ENCODE measurements around the gene DOCK2. TPM values are rescaled to one million over a fixed set of nuclear protein-coding genes. Genes with fewer than 3 reads are reported as not detected.

DOCK2 gene
- total RNA-seq, 1 experiment from 2014 or later: 2.2 TPM

DNA sequence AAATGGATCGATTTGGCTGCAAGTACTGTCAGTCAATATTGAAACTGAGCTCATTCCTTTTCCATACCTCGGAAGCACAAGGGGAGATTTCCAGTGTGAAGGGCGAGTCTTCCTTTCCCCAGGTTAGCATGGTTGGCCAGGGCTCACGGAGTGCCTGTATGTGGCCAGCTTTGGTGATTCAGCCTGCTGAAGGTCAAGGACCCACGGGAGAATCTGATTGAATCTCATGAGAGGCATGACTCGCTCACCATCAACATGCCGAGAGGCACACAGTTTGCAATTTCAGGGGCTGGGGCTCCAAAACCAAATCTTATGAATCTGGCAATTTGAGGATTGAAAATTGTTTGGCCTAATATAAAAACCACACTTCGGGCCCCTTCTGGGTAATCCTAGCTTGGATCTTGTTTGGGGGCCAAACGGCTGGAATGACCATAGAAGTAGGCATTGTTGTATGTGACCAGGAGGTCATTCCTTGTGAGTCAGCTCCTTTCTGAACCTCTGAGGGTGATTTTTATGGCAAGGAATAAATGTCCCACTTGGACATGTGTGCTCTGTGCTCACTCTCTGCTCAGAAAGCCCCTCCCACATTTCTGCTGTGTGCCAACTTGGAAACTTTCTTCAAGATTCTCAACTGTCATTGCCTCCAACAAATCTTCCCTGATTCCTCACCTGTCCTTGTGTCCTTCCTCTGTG is 69.8 kb downstream of the DOCK2 start:
- no peak for DNase-seq (ENCODE audit: low spot score)
- Histone ChIP-seq H3K27me3 (replicated peaks; ENCODE audit: insufficient read depth, low read depth, low read length, poor library complexity) (no peaks in the 10 kb centered on the region), H3K36me3 (ENCODE audit: insufficient read depth, low read length, poor library complexity, severe bottlenecking) (no peaks in the 10 kb centered on the region), H3K9me3 (ENCODE audit: low read depth, low read length, poor library complexity, severe bottlenecking) (no peaks in the 10 kb centered on the region), H3K4me1 (ENCODE audit: insufficient read depth, low read length, poor library complexity, severe bottlenecking) (peaks cover 28% of the 10 kb centered on the region), H3K4me3 (ENCODE audit: low read depth, low read length, poor library complexity, severe bottlenecking) (no peak overlapping the region), H3K27ac (ENCODE audit: low read depth, low read length, poor library complexity, severe bottlenecking) (no peak overlapping the region)
- TF ChIP-seq, protein P1, sequence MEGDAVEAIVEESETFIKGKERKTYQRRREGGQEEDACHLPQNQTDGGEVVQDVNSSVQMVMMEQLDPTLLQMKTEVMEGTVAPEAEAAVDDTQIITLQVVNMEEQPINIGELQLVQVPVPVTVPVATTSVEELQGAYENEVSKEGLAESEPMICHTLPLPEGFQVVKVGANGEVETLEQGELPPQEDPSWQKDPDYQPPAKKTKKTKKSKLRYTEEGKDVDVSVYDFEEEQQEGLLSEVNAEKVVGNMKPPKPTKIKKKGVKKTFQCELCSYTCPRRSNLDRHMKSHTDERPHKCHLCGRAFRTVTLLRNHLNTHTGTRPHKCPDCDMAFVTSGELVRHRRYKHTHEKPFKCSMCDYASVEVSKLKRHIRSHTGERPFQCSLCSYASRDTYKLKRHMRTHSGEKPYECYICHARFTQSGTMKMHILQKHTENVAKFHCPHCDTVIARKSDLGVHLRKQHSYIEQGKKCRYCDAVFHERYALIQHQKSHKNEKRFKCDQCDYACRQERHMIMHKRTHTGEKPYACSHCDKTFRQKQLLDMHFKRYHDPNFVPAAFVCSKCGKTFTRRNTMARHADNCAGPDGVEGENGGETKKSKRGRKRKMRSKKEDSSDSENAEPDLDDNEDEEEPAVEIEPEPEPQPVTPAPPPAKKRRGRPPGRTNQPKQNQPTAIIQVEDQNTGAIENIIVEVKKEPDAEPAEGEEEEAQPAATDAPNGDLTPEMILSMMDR (conservative IDR thresholded peaks at IDR 0.05; ENCODE audit: low read depth, low read length): no peak
- TF ChIP-seq EZH2 (IDR thresholded peaks at IDR 0.05; ENCODE audit: borderline replicate concordance, low read depth, low read length, poor library complexity, severe bottlenecking): no peak
- intact Hi-C loops (cut with micrococcal nuclease; ENCODE audit: unreplicated experiment): no loop called here
- ChIA-PET POLR2A (ENCODE audit: low non-redundant PET) (no interaction called here), CTCF (no interaction called here)
- BruUV-seq (replicated peaks): no TSS peak

DNA sequence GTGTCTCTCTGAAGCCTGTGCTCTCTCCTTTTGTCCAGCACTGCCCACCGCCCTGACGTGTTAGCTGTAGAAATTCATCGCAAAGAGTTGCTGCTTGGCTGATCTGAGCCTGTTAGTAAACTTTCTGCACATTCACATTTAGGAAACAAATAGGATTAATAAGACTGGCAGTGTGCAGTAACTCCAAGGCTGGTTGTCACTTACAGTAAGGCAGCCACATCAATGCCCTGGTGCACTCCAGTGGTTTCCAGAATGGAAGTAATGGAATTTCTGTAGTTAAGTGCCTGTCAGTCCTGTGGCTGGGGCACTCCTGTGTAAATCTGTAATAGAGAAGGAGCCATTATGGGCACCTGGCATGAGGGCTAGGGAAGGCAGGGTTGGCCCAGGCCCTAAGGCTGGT is 70.6 kb downstream of the DOCK2 start:
- intact Hi-C loops (cut with micrococcal nuclease; ENCODE audit: unreplicated experiment): no loop called here
- no peaks in the 10 kb centered on the region for H3K36me3 ChIP-seq (ENCODE audit: insufficient read depth, low read length, poor library complexity, severe bottlenecking)
- H3K4me1 ChIP-seq (ENCODE audit: insufficient read depth, low read length, poor library complexity, severe bottlenecking): peaks cover 24% of the 10 kb centered on the region
- no peak for TF ChIP-seq EZH2 (IDR thresholded peaks at IDR 0.05; ENCODE audit: borderline replicate concordance, low read depth, low read length, poor library complexity, severe bottlenecking)
- TF ChIP-seq, protein P1 (conservative IDR thresholded peaks at IDR 0.05; ENCODE audit: low read depth, low read length): no peak
- H3K27ac ChIP-seq (ENCODE audit: low read depth, low read length, poor library complexity, severe bottlenecking): no peak overlapping the region
- CTCF ChIA-PET: no interaction called here
- no peak for DNase-seq (ENCODE audit: low spot score)
- H3K9me3 ChIP-seq (ENCODE audit: low read depth, low read length, poor library complexity, severe bottlenecking): no peaks in the 10 kb centered on the region
- no TSS peak for BruUV-seq (replicated peaks)
- no peak overlapping the region for H3K4me3 ChIP-seq (ENCODE audit: low read depth, low read length, poor library complexity, severe bottlenecking)
- POLR2A ChIA-PET (ENCODE audit: low non-redundant PET): no interaction called here
- H3K27me3 ChIP-seq (replicated peaks; ENCODE audit: insufficient read depth, low read depth, low read length, poor library complexity): no peaks in the 10 kb centered on the region

DNA sequence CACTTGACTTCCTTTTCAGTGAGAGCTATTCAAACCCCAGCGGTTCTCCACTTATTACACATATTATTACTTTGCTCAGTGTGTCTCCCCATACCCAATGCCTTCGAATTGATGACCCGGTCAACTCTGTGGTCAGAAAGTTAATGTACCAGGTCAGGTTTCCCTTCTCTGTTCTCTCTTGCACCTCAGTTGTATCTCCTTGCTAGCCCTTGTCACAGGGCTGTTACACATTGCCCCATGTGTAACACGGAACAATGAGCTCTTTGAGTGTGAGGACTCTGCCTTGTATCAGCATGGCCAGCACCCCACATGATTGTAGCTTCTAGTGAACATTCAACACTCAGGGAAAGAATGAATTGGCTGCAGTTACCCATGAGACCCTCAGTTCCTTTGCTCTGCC is 73.6 kb downstream of the DOCK2 start:
- BruUV-seq (replicated peaks): no TSS peak

More for the DNA sequence above, 73.6 kb downstream of the DOCK2 start:
- Histone ChIP-seq H3K4me3 (ENCODE audit: low read depth, low read length, poor library complexity, severe bottlenecking) (no peak overlapping the region), H3K27me3 (replicated peaks; ENCODE audit: insufficient read depth, low read depth, low read length, poor library complexity) (no peaks in the 10 kb centered on the region), H3K36me3 (ENCODE audit: insufficient read depth, low read length, poor library complexity, severe bottlenecking) (no peaks in the 10 kb centered on the region), H3K4me1 (ENCODE audit: insufficient read depth, low read length, poor library complexity, severe bottlenecking) (peaks cover 7% of the 10 kb centered on the region), H3K27ac (ENCODE audit: low read depth, low read length, poor library complexity, severe bottlenecking) (no peak overlapping the region), H3K9me3 (ENCODE audit: low read depth, low read length, poor library complexity, severe bottlenecking) (no peaks in the 10 kb centered on the region)
- no peak for DNase-seq (ENCODE audit: low spot score)
- intact Hi-C loops (cut with micrococcal nuclease; ENCODE audit: unreplicated experiment): no loop called here
- CTCF ChIA-PET: no interaction called here
- TF ChIP-seq, protein P1 (conservative IDR thresholded peaks at IDR 0.05; ENCODE audit: low read depth, low read length): no peak
- TF ChIP-seq EZH2 (IDR thresholded peaks at IDR 0.05; ENCODE audit: borderline replicate concordance, low read depth, low read length, poor library complexity, severe bottlenecking): no peak
- POLR2A ChIA-PET (ENCODE audit: low non-redundant PET): no interaction called here

All from A673 (cell line).